GM19238 (cell line): ENCODE measurements around the gene CTIF.
A peak's percentile ranks its signal among the peaks of the same experiment; 100 is the strongest.
"Not testable (repeated sequence)": the region's sequence is repeated elsewhere in the genome, so short reads cannot be mapped to it uniquely, and the experiment has no call there.

Experiments used
- DNase-seq: peaks from one replicate; pipeline ENCODE4 v3.0.0; 2011; ENCODE audit warnings: low spot score; ENCODE audit not compliant: insufficient read length

CTIF gene

GRCh38 chr18:48705531-48705930 is 166.7 kb downstream of the CTIF start:
- no peak for DNase-seq

GRCh38 chr18:48706731-48707130 is 167.9 kb downstream of the CTIF start:
- DNase-seq, result no peak

- no peak for DNase-seq
Measured at GRCh38 chr18:48707636-48708296, 168.9 kb downstream of the CTIF start.

GRCh38 chr18:48708807-48709206 is 170.0 kb downstream of the CTIF start:
- DNase-seq, result no peak

- no peak for DNase-seq
Measured at GRCh38 chr18:48709371-48710062, 170.7 kb downstream of the CTIF start.

GRCh38 chr18:48711651-48712486 is 173.0 kb downstream of the CTIF start:
- DNase-seq, result peak; percentile 44

- DNase-seq, result no peak
Measured at GRCh38 chr18:48713309-48713708, 174.5 kb downstream of the CTIF start.

- no peak for DNase-seq
Measured at GRCh38 chr18:48714873-48715272, 176.0 kb downstream of the CTIF start.

- DNase-seq, result peak; percentile 48
Measured at GRCh38 chr18:48715711-48716361, 177.0 kb downstream of the CTIF start.

GRCh38 chr18:48717227-48717626 is 178.4 kb downstream of the CTIF start:
- DNase-seq, result not testable (repeated sequence)

GRCh38 chr18:48718251-48718959 is 179.6 kb downstream of the CTIF start:
- no peak for DNase-seq

- DNase-seq, result no peak
Measured at GRCh38 chr18:48719388-48719787, 180.6 kb downstream of the CTIF start.

GRCh38 chr18:48719974-48720654 is 181.3 kb downstream of the CTIF start:
- DNase-seq, result no peak

GRCh38 chr18:48720655-48721025 is 181.8 kb downstream of the CTIF start:
- DNase-seq, result no peak

GRCh38 chr18:48721312-48721711 is 182.5 kb downstream of the CTIF start:
- DNase-seq, result no peak

GRCh38 chr18:48723016-48723415 is 184.2 kb downstream of the CTIF start:
- DNase-seq, result no peak

- no peak for DNase-seq
Measured at GRCh38 chr18:48723837-48724236, 185.0 kb downstream of the CTIF start.

- no peak for DNase-seq
Measured at GRCh38 chr18:48724442-48724841, 185.6 kb downstream of the CTIF start.

GRCh38 chr18:48724939-48725338 is 186.1 kb downstream of the CTIF start:
- no peak for DNase-seq

- DNase-seq, result no peak
Measured at GRCh38 chr18:48725562-48725961, 186.7 kb downstream of the CTIF start.

GRCh38 chr18:48727681-48728080 is 188.8 kb downstream of the CTIF start:
- no peak for DNase-seq
